ENCODE data around the gene AFMID. TPM values are rescaled to one million over a fixed set of nuclear protein-coding genes. Genes with fewer than 3 reads are reported as not detected.

AFMID gene
- total and polyA plus RNA-seq, 2 donors (not counting 3 experiments of a cell fraction or from before 2014, with no cell fraction given), result 33.5 to 42.9 TPM

- intact Hi-C loops (cut with micrococcal nuclease), result no loop called here
- no peaks in the 10 kb centered on the region for H3K79me2 ChIP-seq (ENCODE audit: control insufficient read depth, insufficient read depth, low read length)
- no peak overlapping the region for H3K27ac ChIP-seq (ENCODE audit: insufficient read depth, low read depth, low read length)
- no peak overlapping the region for H3K9ac ChIP-seq (replicated peaks; ENCODE audit: extremely low read depth, insufficient read depth, low read length)
- no peak for DNase-seq (ENCODE audit: low read depth, low spot score)
- no peak overlapping the region for H2AFZ ChIP-seq (ENCODE audit: low read depth, low read length)
- H3K4me1 ChIP-seq (ENCODE audit: control insufficient read depth, extremely low read depth, insufficient read depth, low read length), result peaks cover 15% of the 10 kb centered on the region
- H3K36me3 ChIP-seq (ENCODE audit: control insufficient read depth in 2 of 2, extremely low read depth in 1 of 2, insufficient read depth in 2 of 2, low read length in 2 of 2), result no peaks in the 10 kb centered on the region
- no peak for FAIRE-seq
- CTCF ChIA-PET, result no interaction called here
- H3K4me2 ChIP-seq (ENCODE audit: insufficient read depth, low read length), result no peak overlapping the region
- H3K9me3 ChIP-seq (replicated peaks; ENCODE audit: control insufficient read depth, insufficient read depth, low read length), result no peaks in the 10 kb centered on the region
- dilution Hi-C loops (cut with MboI; ENCODE audit: extremely low pct_ligation_motif_present, low sequenced_read_pairs), result no loop called here
- no peak overlapping the region for H3K4me3 ChIP-seq (replicated peaks in 1 of 3; ENCODE audit: insufficient read depth in 1 of 3, low read depth in 1 of 3, low read length in 3 of 3)
- no peaks in the 10 kb centered on the region for H4K20me1 ChIP-seq (replicated peaks; ENCODE audit: control insufficient read depth, extremely low read depth, insufficient read depth, low read length)
- no peaks in the 10 kb centered on the region for H3K9me1 ChIP-seq (replicated peaks; ENCODE audit: control insufficient read depth, extremely low read depth, insufficient read depth, low read length)
- no peaks in the 10 kb centered on the region for H3K27me3 ChIP-seq (ENCODE audit: control insufficient read depth in 2 of 2, insufficient read depth in 2 of 2, low read length in 2 of 2)
- POLR2A ChIA-PET, result no interaction called here
- BruUV-seq (replicated peaks), result no TSS peak
- TF ChIP-seq, protein P1, sequence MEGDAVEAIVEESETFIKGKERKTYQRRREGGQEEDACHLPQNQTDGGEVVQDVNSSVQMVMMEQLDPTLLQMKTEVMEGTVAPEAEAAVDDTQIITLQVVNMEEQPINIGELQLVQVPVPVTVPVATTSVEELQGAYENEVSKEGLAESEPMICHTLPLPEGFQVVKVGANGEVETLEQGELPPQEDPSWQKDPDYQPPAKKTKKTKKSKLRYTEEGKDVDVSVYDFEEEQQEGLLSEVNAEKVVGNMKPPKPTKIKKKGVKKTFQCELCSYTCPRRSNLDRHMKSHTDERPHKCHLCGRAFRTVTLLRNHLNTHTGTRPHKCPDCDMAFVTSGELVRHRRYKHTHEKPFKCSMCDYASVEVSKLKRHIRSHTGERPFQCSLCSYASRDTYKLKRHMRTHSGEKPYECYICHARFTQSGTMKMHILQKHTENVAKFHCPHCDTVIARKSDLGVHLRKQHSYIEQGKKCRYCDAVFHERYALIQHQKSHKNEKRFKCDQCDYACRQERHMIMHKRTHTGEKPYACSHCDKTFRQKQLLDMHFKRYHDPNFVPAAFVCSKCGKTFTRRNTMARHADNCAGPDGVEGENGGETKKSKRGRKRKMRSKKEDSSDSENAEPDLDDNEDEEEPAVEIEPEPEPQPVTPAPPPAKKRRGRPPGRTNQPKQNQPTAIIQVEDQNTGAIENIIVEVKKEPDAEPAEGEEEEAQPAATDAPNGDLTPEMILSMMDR (IDR thresholded peaks at IDR 0.05; ENCODE audit: extremely low read depth in 1 of 2, insufficient read depth in 1 of 2, low read depth in 1 of 2, low read length in 2 of 2), result no peak
- TF ChIP-seq MYC (IDR thresholded peaks at IDR 0.05; ENCODE audit: low read depth, low read length) (no peak), FOS (IDR thresholded peaks at IDR 0.05; ENCODE audit: borderline replicate concordance, insufficient read depth, low read length) (no peak), EZH2 (IDR thresholded peaks at IDR 0.05; ENCODE audit: borderline replicate concordance, low read depth, low read length, severe bottlenecking) (no peak), JUN (IDR thresholded peaks at IDR 0.05; ENCODE audit: borderline replicate concordance, insufficient read depth, insufficient read length, low read depth) (no peak), GATA2 (IDR thresholded peaks at IDR 0.05; ENCODE audit: insufficient read depth, insufficient read length, low read depth, low read length) (no peak), POLR2AphosphoS5 (IDR thresholded peaks at IDR 0.05; ENCODE audit: insufficient read depth, low read depth, low read length) (no peak), POLR2A (IDR thresholded peaks at IDR 0.05; ENCODE audit: low read depth, low read length) (no peak)
- TF ChIP-seq, protein P2, sequence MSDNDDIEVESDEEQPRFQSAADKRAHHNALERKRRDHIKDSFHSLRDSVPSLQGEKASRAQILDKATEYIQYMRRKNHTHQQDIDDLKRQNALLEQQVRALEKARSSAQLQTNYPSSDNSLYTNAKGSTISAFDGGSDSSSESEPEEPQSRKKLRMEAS (IDR thresholded peaks at IDR 0.05; ENCODE audit: insufficient read depth, insufficient read length), result no peak
Observed at GRCh38 chr17:78146471-78146869, 40.7 kb upstream of the AFMID start.
